HG03565 (cell line): Measurements from ENCODE around the gene ATP2B2.

Experiments
- ATAC-seq: cut with Tn5 transposase; IDR thresholded peaks from one replicate; pipeline ENCODE4 v1.9.1; 2021; ENCODE audit warnings: mild to moderate bottlenecking, moderate library complexity; ENCODE audit not compliant: unreplicated experiment

The ATP2B2 gene

DNA sequence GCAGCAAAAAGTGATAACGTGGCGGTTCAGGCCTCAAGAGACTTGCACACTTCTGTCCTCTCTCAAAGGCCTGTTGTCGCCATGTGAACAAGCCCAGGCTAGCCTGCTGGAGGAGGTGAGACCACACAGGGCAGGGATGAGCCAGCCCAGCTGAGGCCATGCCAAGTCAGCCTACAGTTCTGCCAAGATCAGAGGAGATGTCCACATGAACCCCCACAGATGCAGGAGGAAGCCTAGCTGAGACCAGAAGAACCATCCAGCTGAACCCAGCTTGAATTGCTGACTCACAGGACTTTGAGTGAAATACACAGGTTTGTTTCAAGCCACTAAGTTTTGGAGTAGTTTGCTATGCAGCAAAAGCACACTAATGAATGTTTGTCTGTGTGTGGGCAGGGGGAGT is 134.2 kb downstream of the ATP2B2 start:
- no peak for ATAC-seq

DNA sequence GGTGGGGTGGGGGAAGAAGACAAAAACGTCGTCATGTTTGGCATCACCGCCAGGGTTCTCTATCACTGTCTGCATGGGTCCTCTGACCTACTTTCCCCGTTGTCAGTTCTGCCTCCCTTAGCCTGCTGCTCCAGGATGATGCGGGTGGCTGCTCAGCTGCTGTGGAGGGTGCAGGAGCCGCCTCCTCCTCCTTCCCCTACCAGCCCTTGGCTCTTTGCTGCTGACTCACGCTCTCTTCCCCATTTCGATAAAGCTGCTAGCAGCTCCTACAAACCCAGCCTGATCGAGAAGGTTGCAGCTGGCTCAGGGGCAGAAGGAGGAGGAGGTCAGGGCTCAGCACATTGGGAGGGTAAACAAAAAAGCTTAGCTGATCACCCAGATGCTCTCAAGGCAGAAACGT is 135.0 kb downstream of the ATP2B2 start:
- ATAC-seq: no peak

DNA sequence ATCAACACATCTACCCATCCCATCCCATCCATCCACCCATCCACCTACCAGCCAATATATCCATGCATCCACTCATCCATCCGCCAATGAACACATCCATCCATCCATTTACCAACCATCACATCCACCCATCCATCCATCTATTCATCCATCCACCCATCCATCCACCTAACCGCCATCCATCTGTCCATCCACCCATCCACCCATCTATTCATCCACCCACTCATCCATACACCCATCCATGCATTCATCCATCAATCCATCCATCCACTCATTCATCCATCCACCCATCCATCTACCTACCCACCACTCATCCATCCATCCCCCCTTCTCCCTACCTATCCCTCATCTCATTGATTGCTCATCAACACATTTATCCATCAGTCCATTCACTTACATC is 136.9 kb downstream of the ATP2B2 start:
- no peak for ATAC-seq

DNA sequence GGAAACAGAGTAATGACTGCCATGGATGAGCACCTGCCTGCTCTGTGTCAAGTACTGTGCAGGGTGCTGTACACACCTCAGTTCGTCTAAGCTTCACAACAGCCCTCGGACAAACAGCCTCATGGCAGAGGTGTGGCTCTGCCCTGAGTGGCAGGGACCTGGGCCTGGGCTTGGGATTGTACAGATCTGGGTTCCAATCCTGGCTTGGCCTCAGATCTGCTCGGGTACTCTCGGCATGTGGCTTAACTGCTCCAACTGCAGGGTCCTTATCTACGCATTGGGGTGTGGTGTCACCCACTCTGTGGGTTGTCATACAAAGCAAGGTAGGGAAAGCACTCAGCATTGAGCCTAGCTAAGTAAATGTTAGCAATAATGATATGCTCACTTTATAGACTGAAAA is 137.9 kb downstream of the ATP2B2 start:
- ATAC-seq: no peak

DNA sequence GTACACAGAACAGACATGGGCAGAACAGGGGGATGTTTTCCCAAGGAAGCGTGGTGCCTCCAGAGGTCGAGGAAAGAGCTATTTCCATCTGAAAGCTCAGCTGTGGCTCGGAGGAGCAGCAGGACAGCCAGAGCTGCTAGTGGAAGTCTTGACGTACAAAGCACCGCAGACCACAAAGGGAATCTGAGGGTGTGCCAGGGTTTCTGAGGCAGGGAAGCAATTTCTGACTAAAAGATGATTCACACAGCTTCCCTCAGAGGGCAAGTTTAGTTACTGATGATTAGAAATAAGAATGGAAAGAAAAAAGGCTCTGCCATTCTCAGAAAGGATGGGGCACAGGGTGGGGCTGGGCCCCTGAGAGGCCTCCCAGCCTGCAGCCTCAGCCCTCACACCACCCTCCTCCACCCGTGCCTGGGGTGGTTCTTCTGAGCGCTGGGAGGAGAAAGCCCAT is 138.7 kb downstream of the ATP2B2 start:
- no peak for ATAC-seq

DNA sequence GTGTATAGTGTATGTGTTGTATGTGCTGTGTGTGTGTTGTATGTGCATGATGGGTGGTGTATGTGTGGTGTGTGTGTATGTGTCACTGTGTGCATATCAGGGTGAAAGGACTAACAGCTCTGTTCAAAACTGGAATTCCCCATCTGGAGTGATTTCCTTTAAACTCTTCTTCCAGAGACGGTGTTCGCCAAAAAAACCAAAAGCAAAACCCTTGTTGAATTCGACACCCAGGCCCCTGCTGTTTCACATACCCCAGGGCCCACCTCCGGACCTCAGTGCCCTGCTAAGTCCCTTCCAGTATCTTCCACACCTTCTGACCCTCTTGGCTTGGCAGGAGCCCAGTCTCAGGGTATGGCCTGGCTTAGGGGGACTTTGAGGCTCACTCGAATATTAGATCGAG is 139.6 kb downstream of the ATP2B2 start:
- no peak for ATAC-seq

DNA sequence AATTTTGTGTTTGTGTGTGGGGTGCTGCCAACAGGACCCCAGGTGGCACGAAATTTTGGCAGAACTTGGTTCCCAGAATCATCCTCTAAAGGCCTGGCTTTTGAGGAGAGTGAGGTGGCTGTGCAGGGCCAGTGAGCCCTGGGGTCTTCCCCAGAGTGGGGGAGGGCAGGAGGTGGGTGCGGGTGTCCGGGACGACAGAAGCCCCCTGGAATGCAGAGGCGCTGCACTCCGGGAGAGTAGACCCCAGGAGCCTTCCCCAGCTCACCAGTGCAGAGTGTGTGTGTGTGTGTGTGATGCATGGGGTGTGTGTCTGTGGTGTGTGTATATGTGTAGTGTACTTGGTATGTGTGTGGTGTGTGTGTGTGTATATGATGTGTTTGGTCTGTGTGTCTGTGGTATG is 140.1 kb downstream of the ATP2B2 start:
- no peak for ATAC-seq

DNA sequence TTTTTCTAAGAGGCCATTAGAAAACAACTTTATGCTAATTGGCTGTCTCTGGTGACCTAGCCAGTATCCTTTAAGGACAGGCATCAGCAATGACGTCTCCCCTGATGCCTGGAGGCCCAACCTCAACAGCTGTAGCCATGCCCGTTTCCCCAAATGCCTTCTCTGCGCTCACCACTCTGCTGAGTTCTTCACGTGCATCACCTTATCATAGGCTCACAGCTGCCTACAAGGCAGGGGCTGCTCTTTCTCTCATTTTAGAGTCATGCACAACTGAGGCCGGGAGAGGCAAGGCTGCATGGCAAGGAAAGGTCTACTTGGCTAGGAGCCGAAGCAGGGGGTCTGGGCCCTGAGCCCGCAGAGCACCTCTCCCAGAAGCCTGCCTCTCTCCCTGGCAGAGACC is 140.6 kb downstream of the ATP2B2 start:
- ATAC-seq: no peak

DNA sequence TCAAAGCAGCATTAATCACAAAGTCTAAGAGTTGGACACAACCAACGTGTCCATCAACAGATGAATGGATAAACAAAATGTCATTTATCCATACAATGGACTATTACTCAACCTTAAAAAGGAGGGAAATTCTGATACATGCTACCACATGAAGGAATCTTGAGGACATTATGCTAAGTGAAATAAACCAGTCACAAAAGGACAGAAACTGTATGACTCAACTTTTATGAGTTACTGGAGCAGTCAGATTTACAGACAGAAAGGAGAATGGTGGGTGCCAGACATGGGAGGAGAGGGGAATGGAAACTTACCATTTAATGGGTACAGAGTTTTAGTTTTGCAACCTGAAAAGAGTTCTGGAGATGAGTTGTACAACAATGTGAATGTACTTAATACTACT is 141.5 kb downstream of the ATP2B2 start:
- ATAC-seq: no peak

DNA sequence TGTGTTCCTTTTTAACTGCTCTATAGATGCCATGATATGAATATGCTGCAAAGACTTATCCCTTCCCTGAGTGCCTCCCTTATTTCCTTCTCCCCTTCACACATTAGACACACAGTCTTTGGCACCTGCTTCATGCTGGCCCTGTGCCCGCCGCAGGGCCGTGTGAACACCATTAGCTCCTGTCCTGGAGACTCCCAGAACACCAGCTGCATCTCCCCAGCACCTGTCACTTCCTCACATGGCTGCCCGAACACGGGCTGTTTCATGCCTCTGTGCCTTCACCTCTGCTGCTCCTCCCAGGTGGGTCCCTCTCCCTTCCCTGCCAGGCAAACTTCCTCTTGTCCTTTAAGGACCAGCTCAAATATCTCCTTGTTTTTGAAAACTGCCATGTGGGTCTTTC is 144.0 kb downstream of the ATP2B2 start:
- no peak for ATAC-seq

DNA sequence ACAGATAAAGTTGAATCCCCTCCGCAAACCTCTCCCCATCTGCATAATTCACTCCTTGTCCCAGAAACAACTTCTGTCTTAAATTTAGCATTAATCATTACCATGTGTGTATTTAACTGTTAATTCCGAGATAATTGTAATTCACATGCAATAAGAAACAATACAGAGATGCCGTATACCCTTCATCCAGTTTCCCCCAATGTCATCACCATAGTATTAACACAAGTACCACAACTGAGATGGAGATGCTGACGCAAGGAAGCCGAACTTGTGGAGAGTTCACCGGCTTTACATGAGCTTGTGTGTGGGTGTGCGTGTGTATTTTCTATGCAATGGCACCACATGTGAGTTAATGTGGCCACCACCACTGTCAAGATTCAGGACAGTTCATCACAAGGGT is 144.9 kb downstream of the ATP2B2 start:
- ATAC-seq: no peak

DNA sequence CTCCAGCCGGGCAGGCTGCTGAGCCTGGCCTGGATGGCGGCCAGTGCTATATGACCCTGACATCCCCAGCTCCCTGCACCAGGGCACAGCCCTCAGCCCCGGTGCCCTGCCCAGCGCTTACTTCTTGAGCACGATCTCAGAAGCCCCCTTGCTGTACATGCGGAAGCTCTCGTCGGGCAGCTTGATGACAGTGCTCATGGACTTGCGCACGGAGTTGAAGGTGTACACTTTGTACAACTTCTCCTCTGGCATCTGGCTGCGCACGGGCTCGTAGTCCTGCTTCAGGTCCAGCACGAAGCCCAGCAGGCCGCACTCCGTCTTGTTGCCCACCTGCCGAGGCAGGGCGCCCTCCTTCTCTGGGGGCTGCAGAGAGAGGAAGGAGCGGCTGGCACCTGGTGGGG is 145.6 kb downstream of the ATP2B2 start:
- ATAC-seq: no peak

DNA sequence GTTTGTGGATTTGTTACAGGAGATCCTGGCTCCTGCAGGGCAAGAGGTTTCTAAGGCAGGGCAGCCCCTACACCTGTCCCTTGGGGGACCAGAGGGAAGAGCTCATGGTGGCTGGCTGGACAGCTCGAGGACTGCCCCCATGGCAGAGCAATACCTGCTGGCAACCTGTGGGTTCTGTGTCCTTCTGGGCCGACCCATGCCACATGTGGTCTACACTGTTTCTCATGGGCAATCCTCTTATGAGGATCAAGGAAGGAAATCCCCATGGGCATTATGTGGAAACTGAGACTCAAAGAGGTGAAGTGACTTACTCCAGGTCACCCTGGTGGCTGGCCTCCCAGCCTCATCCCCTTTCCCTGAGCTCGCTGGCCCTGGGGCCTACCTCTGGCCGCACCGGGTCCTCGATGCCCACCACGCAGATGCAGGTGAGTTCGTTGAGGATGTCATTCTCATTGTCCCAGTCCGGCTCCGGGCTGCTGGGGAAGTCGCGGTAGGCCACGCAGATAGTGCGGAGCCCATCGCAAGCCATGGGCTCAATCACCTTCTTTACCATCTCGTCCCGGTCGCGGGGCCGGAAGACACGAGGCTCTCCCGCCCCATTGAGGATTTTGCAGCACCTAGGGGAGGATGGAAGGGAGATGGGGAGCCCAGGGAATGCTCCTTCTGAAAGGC is 146.9 kb downstream of the ATP2B2 start:
- ATAC-seq: no peak

DNA sequence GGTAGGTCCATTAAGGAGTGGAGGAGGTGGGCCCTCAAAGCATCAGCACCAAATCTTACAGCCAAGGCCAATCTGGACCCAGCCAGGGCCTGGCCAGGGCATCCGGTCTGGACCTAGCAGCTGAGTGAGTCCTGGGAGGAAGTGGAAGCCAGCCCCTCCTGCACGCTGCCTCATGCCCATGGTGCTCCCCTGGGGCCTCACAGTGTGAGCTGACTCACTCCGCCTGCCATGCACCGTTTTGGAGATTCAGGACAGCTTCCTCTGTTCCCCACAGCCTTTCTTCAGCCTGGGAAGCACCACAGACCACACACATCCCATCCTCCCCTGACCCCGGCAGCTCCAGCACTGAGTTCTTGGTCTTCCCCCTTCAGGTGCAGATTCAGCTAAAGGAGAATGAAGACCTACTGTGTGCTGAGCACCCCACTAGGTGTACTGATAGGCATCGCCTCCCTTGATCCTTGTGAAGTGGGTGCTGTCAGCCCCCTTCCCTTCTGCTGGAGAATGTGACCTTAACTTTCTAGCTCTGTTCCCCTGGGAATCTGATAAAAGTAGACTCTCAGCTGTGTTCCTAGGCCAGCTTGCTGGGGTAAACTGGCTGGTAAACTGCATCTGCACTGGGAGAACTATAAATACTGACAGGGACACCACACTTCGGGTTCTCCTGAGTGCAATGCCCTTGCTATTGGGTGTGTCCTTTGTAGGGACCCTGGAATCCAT is 147.6 kb downstream of the ATP2B2 start:
- no peak for ATAC-seq

DNA sequence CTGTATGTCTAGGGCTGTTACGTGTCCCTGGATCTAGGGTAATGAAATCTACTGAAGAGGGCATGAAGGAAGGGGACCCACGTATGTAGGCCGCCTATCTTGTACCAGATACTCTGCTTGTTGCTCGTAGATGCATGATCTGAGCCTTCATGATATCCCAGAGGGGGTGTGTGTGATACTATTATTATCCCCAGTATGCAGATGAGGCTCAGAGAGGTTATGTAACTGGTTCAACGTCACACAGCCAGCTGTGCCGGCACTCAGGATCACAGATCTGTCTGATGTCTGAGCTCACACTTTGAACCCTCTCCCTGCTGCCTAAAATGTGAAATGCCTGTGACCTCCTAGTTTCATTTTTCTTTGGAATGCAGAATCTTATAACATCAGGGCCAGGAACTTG is 148.3 kb downstream of the ATP2B2 start:
- ATAC-seq: no peak

DNA sequence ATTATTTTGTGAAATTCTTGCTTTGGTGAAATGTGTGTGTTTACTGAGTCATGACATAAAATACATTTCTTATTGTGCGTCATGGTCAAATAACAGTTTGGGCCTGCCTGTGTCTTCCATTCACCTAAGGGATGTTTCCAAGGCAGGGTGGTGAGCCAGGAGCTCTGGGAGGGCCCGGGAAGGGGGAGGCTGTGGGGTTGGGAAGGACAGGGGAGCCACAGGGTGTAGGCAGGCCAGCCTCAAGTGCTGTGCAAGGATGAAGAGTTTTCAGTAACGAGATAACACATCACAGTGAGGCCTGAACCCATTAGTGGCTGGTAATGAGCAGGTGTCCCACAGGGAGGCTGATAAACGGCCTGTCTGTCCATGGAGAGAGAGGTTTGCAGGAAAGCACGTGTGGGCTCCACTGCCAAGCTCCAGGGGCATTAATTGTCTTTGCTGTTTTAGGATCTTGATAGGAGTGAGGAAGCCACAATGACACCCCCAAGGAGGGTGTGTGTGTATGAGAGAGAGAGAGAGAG is 148.9 kb downstream of the ATP2B2 start:
- no peak for ATAC-seq

DNA sequence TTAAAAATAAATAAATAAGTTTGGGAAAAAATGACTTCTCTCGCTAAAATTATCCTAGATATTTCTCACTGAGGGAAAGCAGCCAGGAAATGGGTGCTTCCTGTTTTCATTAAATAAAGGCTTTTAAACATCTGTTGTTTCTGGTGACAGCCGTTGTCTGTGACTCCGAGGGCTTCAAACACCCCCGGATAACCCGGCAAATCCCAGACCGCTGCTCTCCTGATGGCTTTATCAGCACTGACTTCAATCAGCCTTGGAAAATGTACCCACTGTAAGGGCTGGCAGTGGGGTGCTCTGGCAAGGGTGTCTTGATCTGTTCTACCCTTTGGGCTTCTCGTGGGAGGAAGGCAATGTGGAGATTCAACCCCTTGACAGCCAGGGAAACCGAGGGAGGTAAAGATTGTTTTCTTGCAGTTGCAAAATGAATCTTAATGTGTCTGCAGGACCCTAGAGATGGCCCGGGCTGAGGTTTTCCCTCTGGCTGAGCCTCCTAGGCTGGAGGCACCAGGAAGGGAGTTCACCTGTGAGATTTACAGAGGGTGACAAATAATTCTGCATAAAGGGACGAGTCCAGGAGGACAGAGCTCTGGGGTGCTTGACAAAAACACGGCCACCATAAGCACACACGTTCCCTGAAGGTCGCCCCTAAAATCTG is 150.9 kb downstream of the ATP2B2 start:
- ATAC-seq: no peak

DNA sequence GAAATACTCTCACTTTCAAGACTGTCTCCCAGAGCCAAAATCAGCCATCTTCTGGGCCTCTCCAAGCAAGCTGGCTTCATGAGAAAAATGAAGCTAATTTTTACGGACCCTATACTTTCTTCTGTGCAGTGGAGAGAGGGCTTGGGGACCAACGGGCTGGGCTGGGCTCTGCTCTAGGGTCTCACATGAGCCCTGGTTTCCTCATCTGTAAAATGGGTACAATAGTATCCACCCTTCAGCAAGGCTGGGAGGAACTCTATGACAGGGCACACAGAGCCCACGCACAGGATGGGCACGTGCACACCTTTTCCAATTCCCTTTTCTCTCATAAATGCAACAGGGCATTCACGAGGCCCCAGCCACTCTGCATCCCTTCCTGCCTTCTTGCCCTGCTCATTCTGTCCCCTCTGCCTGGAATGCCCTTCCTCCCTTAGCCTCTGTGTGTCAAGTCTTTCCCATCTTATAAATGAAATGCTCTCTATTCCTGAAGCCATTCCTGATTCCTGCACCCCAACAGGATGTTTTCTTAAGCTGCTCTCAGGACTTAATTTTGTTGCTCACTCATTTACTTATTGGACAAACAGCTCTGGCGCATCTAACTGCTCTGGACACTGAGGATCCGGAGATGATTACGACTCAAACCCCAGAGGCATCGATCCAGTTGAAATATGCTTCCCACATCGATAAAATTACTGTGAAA is 151.6 kb downstream of the ATP2B2 start:
- ATAC-seq: no peak

DNA sequence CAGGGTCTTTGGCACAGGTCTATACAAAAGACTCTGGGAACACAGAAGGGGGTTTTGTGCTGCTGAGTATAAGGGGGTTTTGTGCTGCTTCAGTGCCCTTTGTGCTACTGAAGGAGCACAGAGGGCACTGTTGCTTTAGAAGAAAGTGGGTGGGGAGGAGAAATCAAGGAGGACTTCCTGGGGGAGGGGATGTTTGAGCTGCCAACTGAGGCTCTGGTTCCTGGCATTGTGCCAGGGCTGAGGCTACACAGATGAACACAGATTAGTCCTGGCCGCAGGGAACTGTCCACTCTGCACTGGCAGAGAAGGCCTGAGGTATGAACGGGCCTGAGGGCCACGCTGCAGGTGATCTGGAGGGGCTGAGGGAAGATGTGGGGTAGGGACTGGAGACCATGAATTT is 152.2 kb downstream of the ATP2B2 start:
- no peak for ATAC-seq

DNA sequence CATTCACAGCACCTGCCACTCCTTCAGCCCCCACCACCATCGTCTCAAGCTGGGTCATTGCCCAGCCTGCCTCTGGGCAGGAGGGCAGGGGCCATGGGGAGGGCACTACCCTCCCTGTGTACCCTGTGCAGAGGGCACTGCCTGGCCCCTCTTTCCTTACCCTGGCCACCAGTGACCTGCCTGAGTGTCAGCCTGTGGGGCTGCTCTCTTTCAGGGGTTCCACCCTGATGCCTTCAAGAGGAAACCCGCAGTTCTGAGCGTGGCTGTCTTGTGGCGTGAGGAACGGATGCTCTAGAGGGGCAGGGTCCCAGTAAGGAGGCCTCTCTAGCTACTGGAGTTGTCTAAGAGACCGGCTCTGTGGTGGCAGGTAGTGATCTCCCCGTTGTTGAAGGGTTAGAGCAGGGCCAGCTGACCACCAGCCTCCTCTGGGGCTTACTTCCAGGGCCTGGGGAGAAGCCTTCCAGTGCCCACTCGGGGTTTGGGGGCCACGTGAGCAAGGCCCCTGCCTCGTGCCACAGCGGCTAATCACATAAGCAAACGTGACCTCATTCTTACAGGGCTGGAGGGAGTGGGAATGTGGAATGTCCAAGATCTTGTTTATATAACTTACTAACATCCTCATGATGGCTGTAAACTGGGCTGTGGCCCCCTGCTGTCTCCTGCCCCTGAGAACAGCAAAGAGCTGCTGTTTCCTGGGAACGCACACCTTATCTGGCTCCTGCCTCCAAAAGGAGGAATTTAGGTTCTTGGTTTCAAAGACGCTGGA is 153.1 kb downstream of the ATP2B2 start:
- ATAC-seq: no peak
